HG03521 (cell line): ENCODE data around the gene CCM2.

Source experiments
- ATAC-seq: cut with Tn5 transposase; IDR thresholded peaks from one replicate; pipeline ENCODE4 v1.9.1; 2021; ENCODE audit warnings: mild to moderate bottlenecking, moderate library complexity; ENCODE audit not compliant: unreplicated experiment

Gene CCM2

DNA sequence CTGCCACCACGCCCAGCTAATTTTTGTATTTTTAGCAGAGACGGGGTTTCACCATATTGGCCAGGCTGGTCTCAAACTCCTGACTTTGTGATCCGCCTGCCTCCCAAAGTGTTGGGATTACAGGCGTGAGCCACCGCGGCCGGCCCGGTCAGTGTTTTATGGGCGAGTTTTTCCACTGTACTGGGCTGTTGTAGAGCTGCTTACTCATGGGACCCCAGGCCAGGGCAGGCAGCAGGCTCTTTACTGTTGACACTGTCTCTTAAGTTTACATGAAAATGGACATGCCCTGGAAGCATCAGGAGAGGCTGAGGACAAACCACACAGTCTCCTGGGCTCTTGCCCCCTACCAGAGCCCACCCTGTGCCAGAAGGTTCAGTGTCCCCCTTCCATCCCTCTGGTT, 77.6 kb downstream of the CCM2 start:
- ATAC-seq, result no peak

DNA sequence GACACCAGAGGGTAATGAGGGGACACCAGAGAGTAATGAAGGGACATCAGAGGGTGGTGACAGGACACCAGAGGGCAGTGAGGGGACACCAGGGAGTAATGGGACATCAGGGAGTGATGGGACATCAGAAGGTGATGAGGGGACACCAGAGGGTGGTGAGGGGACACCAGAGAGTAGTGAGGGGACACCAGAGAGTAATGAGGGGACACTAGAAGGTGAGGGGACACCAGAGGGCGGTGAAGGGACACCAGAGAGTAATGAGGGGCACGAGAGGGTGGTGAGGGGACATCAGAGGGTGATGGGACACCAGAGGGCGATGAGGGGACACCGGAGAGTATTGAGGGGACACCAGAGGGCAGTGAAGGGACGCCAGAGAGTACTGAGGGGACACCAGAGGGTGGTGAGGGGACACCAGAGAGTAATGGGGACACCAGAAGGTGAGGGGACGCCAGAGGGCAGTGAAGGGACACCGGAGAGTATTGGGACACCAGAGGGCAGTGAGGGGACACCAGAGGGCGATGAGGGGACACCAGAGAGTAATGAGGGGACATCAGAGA, 78.2 kb downstream of the CCM2 start:
- no peak for ATAC-seq

DNA sequence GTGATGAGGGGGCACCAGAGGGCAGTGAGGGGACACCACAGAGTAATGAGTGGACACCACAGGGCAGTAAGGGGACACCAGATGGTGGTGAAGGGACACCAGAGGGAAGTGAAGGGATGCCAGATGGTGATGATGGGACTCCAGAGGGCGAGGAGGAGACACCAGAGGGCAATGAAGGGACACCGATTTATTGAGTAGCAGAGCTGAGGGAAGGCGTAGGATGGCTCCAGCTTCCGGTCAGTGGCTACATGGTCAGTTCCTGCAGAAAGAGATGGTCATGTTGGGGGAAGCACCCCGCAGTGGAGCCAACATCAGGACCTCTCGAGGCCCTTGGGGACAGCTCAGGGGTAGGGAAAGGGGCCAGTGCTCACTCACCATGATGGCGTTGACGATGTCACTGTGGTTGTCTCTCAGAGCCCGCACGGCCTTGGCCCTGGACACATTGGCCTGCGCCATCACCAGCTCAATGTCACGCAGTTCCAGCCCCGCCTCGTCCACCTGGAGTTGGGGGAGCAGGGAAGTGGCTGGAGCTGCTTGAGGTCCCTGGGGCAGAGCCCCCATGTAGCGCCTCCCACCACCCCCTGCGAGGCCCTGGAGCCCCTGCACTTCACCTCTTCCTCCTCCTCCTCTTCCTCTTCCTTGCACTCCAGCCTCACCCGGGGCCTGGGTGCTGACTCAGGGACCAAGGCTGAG, 80.4 kb downstream of the CCM2 start:
- no peak for ATAC-seq

DNA sequence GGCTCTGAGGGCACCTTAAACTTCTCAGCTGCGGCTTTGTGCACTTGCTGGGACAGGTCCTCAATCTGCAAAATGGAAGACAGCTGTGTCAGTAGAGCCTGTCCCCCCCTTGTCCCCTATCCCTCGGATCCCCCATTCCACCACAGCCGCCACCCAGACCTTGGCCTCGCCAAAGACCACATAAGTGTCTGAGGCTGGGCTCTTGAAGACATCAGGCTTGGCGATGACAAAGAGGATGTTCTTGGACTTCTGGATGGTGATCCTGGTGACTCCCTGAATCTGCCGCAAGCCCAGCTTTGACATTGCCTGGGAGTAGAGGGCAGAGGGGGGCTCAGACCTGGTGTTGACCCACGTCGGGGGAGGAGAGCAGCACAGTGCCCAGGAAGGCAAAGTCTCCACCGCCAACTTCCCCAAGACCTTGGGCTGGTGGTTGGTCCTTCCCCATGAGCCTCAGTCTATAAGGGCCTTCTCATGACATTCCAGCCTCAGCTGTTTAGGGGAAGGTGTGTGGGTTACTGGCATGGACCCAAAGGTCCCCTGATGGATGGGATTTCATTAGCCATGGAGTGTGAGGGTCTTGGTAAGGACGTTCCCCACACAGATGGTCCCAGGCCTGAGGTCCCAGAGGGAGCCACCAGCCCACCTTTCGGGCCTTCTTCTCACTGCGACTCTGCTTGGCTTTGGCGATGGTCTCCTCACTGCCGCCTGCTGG, 81.1 kb downstream of the CCM2 start:
- no peak for ATAC-seq

DNA sequence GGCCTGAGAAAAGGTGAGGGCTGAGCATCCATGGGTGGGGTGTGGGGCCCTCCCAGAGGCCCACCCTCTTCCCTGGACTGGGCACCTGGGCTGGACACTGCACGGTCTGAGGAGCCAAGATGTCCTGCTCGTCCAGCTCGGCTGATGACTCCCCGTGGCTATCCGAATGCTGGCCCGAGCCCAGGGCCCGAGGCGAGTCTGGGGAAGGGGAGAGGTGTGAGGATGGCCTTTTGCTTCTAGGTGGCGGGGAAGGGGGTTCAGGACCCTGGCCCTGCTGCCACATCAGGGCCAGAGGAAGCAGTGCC, 81.6 kb downstream of the CCM2 start:
- no peak for ATAC-seq

DNA sequence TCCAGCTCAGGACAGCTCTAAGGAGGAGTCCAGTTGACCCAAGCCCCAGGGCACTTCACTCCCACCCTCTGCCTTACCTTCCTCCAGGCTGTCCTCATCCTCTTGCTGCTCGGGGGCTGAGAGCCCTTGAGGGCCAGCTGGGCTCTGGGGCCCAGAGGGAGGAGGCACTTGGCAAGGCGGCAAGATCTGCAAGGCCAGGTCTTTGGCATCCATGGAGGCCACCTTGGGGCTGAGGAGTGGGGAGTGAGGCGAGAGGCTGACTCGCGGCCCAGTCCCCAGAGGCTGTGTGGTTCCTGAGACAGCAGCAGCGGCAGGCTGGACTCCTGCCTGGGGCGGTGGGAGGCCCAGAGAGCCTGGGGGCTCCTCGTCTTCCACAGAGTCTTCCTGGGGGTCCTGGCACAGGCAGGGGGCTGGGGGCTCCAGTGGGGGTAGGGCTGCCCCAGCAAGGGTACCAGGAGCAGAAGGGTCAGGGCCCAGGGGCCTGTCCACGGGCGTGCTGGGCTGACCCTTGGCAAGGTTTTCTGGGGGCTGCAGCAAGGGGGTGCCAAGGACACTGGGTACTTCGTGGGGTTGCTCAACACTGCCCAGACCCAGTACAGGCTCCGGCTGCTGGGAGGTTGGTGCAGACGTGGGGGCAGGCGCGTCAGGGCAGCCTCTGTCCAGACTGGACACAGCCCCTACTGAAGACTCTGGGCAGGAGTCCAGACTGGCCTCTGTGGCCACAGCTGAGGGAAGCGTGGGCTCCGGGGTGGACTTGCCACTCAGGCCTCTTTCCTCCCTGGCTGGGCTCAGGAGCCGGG, 82.2 kb downstream of the CCM2 start:
- no peak for ATAC-seq

DNA sequence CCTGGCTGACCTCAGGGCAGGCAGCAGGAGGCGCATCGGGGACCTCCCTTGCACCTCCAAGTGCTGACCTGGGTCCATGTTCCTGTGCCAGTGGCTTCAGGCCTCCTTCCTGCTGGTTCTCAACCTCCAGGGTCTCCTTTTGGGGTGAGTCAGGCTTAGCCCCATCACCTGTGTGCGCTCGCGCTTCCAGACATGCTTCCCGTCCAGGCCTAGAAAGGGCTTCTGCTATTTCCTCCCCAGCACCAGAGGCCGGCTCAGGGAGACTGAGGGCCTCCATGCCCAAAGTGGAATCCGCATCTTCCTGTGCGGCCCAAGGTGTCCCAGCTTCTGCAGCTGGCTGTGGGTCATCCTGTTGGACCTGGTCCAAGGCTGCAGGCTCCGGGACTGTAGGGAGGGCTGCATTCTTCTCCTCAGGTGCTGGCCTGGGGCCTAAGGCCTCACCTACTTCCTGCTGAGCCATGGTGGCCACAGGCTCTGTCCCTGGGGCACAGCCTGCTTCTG, 82.9 kb downstream of the CCM2 start:
- no peak for ATAC-seq

DNA sequence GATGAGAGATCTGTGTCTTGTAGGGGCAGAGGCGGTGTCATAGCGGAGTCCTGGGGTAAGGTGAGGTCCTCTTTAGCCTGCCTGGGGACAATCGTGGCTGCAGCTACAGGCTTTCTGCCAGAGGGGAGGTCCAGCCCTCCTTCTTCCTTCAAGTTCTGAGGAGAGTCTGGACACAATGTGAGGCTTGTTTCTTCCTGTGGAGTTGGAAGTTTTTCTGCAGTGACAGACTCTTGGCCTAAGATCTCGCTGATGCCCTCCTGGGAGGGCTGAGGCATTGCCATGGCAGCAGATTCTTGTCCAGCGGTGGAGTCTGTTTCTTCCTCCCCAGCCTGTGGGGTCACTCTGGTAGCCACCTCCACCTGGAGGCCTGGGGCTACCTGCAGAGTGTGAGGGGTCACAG, 84.3 kb downstream of the CCM2 start:
- no peak for ATAC-seq

DNA sequence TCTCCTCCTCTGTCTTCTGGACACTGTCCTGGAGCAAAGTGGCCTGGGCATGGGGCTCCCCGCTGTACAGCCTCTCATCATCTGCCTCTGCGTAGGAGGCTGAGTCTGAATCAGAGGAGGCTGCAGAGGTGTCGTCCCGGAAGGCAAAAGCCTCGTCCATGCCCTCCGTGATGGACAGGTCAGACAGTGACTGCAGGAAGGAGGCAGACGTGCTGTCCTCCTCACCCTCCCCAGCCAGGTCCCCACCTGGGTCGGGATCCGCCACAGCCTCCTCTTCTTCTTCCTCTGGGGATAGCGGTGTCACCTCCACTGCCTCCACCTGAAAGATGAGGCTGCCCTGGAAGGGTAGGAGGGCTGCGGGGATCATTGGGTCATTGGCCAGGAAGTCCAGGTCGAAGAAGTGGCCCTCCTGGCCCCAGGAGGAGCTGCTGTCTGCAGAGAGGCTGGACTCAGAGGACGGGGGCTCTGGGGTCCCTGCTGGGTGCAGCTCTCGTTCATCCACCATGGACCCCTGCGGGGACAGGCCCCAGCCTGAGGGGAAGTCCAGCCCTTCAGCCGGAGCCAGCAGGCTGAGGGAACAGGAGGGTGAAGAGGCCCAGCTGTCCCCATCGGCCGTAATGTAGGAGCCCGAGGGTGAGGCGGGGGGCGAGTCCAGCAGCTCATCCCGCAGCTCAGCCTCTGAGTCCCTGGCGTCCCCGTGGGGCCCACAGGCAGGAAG, 85.1 kb downstream of the CCM2 start:
- no peak for ATAC-seq

DNA sequence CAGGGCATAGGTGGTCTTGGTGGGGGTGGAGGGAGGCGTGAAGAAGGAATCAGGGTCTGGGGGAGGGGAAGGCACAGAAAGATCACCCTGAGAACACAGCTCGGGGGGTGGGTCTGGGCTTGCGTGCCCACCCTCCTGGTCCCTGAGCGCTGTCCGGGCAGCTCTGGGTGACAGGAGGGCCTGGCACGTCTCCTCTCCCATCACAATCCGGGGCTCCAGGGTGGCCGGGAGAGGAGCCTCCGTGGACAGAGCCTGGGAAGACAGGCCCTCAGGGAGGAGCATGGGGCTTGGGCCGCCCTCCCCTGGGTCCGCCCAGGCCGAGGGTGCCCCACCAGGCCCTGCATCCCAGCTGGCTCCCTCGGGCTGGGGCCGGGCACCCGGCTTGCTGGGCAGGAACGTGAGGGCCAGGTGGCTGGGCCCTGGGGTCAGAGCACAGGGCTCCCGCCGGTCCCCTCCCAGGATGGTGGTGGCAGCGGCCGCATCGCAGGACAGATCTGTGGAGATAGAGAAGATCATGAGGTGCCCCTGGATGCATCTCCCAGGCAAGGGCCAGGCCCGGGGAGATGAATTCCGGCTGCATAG, 85.7 kb downstream of the CCM2 start:
- ATAC-seq, result no peak

DNA sequence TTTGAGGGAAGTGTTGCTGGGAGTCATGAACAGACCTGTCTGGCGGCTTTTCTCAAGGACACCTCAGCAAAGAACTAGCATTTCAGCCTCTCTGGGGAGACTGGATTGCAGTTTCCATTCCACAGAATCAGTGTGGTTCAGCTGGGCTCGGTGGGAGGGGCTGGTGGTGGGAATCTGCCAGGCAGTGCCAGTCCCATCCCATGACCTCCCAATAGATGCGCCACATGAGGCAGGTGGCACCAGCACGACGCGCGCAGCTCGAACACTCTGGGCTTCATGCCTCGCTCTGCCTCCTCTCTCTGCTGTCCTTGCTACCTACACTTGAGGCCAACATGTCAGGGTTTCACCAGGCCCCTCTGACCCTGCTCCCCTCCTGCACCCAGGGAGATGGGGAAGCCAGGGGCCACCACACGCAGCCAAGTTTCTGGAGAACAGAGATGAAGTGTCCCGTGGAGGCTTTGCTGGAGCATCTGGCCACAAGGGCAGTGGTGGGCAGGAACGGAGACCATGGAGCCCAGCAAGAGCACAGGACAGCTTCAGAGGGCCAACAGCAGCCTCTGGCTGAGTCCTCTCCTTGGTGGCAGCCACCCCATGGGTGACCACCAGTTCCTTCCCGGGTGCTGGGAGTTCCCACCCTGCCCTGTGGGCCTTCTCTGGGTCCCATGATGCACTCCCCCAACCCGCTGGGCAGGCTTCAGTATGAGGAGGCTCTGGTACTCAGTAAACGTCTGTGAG, 86.5 kb downstream of the CCM2 start:
- ATAC-seq, result no peak

DNA sequence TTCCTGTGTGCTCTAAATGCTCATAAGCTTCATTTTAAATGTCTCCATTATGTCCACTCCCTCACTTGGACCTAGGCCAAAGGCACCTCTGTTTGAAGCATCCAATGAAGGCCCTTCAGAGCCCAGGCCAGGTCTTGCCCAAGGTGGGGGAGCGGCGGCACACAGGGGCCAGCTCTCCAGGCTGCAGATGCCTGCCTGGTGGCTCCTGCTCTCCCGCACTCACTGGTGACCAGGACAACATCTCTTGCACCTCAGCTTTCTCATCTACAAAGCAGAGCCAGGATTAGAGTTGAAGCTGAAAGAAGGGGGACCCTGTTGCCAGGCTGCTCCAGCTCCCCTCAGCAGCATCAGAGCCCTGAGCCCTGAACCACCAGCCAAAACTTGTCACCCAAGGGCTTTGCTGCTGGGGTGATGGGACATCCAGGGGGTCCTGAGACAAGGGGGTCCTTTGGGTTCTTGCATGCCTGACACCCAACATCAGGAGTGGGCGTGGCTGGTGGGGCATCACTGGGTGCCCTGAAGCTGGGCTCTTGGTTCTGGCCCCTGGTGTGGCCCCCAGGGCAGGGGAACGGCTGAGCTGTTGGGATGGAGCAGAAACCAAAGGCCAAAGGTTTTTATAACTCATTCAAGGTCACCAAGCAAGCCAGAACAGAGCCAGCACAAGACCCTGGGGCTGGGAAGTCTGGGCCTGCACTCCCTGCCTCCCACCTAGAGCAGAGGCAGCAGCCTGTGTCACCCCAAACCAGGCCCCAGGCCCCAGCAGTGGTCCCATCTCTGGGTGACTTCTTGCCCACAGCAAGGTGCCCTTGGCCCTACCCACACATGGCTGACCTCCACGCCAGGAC, 87.5 kb downstream of the CCM2 start:
- no peak for ATAC-seq

DNA sequence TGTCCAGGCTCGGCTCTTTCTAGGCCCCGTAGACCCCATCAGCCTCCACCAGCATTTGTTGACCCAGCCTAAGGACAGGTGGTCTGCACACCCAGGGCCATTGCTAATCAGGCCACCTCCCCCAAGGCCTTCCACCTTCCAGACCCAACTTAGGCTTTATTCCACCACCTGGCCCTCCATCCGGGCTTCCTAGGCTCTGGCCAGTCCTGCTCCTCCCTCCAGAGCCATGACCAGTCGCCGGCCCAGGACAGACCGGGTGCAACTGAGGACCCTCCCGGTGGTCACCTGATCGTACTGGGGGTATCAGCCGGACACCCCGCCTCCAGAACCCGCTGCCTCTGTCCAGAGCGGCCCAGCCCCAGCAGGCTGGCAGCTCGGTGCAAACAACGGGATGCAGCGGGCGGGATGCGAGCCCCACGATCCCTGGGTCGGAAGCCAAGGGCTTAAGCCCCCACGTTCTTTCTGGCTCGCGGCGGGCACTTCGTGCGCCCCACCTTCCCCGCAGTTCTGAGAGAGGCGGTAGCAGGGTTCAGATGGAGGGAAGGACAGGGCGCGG, 88.2 kb downstream of the CCM2 start:
- ATAC-seq, result no peak

DNA sequence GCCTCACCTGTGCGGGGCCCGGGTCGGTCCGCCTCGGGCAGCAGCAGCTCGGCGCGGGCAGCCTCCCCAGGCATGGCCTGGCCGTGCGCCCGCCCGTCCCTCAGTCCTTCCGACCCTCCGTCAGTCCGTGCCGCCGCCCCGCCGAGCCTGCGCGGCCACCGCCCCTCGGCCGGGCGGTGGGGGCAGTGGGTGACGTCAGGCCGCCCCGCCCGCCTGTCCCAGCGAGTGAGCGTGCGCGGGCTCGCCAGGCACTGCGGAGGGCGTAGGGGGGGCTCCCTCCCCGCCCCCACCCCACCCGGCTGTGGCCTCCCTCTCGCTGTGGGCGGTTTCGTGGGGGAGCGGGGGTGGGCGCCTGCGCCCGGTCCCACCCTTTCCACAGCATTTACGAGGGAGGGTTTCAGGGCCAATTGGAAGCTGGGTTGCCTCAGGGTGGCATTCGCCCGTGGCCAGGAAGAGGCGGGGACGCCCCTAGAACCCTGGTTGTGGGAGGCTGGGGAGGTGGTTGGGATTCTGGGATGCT, 88.9 kb downstream of the CCM2 start, which contains the start of gene NACAD:
Gene NACAD (minus strand): TSS at position 149 of the 520 bp plus-strand sequence. CDS start 75 bp downstream, at position 74.
- ATAC-seq, result no peak

DNA sequence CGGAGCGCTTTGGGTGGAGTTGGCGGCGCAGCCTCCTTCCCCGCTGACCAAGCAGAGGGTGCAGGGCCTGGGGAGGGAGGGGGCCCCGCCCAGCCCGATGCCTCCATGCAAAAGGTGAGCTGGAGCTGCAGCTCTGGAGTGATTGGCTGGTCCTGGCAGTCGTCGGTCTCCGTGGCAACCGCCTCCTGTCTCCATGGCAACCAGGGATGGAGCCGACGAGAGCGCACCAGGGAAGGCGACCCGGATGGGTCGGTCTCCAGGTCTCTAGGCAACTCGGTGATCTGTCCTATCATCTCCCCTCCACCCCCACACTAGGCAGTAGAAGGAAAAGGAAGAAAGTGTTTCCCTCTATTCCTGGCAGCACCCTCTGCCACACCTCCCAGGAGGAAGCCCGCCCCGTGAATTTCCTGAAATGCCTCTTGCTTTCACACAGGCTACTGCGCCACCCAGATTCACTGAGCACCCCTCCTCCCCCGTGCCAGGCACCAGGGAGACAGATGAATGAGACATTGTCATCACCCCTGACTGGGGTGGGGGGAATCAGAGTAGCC, 89.4 kb downstream of the CCM2 start:
- ATAC-seq, result no peak

DNA sequence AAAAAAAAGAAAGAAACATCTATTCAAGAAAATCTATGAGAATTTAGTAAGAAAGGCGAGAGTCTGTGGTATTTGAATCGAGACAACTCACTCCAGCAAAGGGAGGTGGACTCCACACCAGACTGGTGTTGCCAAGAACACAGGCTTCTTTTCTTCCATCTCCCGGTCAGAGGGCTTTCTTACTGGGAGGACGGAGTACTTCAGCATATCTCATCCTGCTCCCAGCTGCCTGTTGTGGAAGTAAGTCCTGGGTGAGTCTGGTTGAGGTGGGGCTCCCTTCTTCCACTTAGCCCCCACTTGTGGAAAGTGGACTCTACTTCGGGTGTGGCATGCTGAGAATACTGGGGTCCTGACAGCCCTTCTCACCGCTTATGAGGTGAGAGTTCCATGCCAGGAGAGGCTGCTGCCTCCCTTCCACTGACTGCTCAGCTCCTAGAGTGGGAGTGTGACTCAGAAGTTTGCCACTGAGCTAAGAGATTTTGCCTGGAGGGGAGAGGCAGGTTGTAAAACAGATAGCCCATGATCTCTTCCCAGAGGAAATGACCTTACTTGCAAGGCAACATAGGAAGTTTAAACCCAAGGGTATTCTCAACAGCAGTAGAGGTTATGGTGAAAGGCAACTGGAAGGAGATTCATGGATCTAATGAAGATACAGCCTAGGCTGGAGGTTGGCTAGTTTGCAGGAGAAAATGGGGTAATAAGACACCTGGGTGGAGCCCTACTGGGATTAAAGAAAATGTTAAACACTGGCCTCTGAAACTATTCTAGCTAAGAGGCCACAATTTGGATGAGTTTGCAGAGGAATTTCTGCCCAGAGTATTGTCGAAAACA, 92.3 kb downstream of the CCM2 start:
- no peak for ATAC-seq

DNA sequence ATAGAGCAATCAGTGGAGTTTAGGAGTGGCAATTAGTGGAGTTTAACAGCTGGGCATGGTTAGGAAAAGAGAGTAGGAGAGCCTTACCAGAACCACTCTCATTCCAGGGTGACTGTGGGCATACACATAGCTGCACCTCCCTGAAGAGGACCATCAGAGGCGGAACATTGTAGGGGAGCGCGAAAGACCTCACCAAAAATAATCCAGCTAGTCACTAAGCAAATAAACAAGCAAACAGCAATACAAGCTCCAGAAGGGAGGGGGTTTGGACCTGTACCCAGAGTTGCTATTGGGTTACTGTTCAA, 92.9 kb downstream of the CCM2 start:
- no peak for ATAC-seq
